Heart left ventricle (tissue), 13 donors: ENCODE results near the gene HOXB8.

Experiments
- CTCF ChIP-seq, 12 donors: fragments of 200-600 bp; sonication (generic) in 4 of 12; IDR thresholded peaks; one replicate each; pipeline versions ENCODE4 v1.5.0 to v1.8.0; 2018 to 2022; ENCODE audit warnings: antibody characterized with exemption in 12 of 12, mild to moderate bottlenecking in 5 of 12
- POLR2A ChIP-seq, 2 donors: fragments of 450-650 bp; IDR thresholded peaks; one replicate each; pipeline ENCODE4 v1.6.1; 2017; ENCODE audit warnings: antibody characterized with exemption in 2 of 2, mild to moderate bottlenecking in 2 of 2, moderate library complexity in 2 of 2
- donor health status: ischemic (EF 13 %, LVEDD 7.1; RV severe dilation, severe dysfunction).
- donor health status: DM: no; HTN: yes; CAD: no.
- donor health status: DM: no; HTN: no; CAD: no.
- donor health status: ischemic (EF 25% LVEDD 6.9; RV normal size, moderate dysfunction).
- donor health status: ischemic (EF 25% LVEDD 5.7; RV mildly dilated, moderate dysfunction).
- donor health status: ischemic (EF 35%, LVEDD 5.7; RV mildly dilated, moderate dysfunction).
- donor health status: nonischemic (EF 11% LVEDD 7.7; RV severe dilation, severe dysfunction).
- donor health status: DM: yes; HTN: yes; CAD: no.
- donor health status: PGD.
- donor health status: ischemic (EF 29% LVEDD 5.4; RV normal size, mild dysfunction).
- donor health status: nonischemic (EF 23%, LVEDD 6.1; RV moderate dilation, normal function).

GRCh38 chr17:48588528-48588927, 26.6 kb downstream of the HOXB8 start:
- TF ChIP-seq CTCF (IDR thresholded peaks at IDR 0.05): no peak
- no peak for TF ChIP-seq POLR2A (IDR thresholded peaks at IDR 0.05)
